Left cardiac atrium (tissue), 4 donors: ENCODE data around the gene PTPRN2. TPM values are rescaled to one million over a fixed set of nuclear protein-coding genes. Genes with fewer than 3 reads are reported as not detected.
A peak's percentile ranks its signal among the peaks of the same experiment; 100 is the strongest.

Source experiments
- ATAC-seq, 2 donors: fragments of 200-7000 bp; cut with Tn5 transposase; one replicate each; pipeline ENCODE4 v1.9.1; 2020; ENCODE audit warnings: mild to moderate bottlenecking in 2 of 2, moderate library complexity in 2 of 2
- DNase-seq: peaks from one replicate; pipeline ENCODE4 v3.0.0-alpha.2; 2020
- intact Hi-C, 2 donors: fragments of 100-400 bp; cut with DNase I; formaldehyde crosslinking; loops; one replicate each; pipeline versions ENCODE4 v1.14.1 to v1.15.1; 2022 to 2023
- total RNA-seq, 2 donors: library from RNA; stranded (reverse); fragmentation: NEBNext Ultra II Directional; extraction: Animal tissue kit (Norgen Biotek cat#: 25700); gene quantifications; one replicate each; pipeline ENCODE4 v1.2.1, GENCODE V29; 2021
- donor health status: DM: no; HTN: yes; CAD: no.
- donor health status: DM: no; HTN: yes; CAD: no; lungs with severe emphysema.
- donor health status: DM: yes; HTN: yes; CAD: no.
- donor health status: Dilated cardiomyopathy.

The PTPRN2 gene
- total RNA-seq, 2 donors from 2014 or later, result 1.9 to 2.3 TPM

- no peak for ATAC-seq
- peak; percentile 2 for DNase-seq
- intact Hi-C loops, result no loop called here
Observed at GRCh38 chr7:157538735-157539134, 1048.9 kb downstream of the PTPRN2 start.

- intact Hi-C loops, result no loop called here
- ATAC-seq (no peak), DNase-seq (peak; percentile 9)
Observed at GRCh38 chr7:157538321-157538720, 1049.3 kb downstream of the PTPRN2 start.

GRCh38 chr7:157537056-157537455 is 1050.6 kb downstream of the PTPRN2 start:
- DNase-seq, result peak; percentile 5
- intact Hi-C loops, result no loop called here
- ATAC-seq, result no peak

GRCh38 chr7:157532068-157532467 is 1055.6 kb downstream of the PTPRN2 start:
- intact Hi-C loops, result no loop called here
- DNase-seq (no peak), ATAC-seq (no peak)

GRCh38 chr7:157529768-157530560 is 1057.7 kb downstream of the PTPRN2 start:
- DNase-seq (peak; percentile 2), ATAC-seq (no peak)
- intact Hi-C loops, result no loop called here

- peak; percentile 14 for DNase-seq
- no peak for ATAC-seq
- intact Hi-C loops, result no loop called here
Observed at GRCh38 chr7:157528785-157529341, 1058.8 kb downstream of the PTPRN2 start.

- intact Hi-C loops, result no loop called here
- ATAC-seq, result no peak
- no peak for DNase-seq
Observed at GRCh38 chr7:157527686-157528085, 1059.9 kb downstream of the PTPRN2 start.

- intact Hi-C loops, result no loop called here
- no peak for DNase-seq
- no peak for ATAC-seq
Observed at GRCh38 chr7:157526913-157527634, 1060.5 kb downstream of the PTPRN2 start.

GRCh38 chr7:157526005-157526912 is 1061.4 kb downstream of the PTPRN2 start:
- no peak for DNase-seq
- no peak for ATAC-seq
- intact Hi-C loops, result no loop called here

- intact Hi-C loops, result no loop called here
- DNase-seq, result no peak
- no peak for ATAC-seq
Observed at GRCh38 chr7:157525491-157525915, 1062.1 kb downstream of the PTPRN2 start.

GRCh38 chr7:157524731-157525130 is 1062.9 kb downstream of the PTPRN2 start:
- intact Hi-C loops, result no loop called here
- DNase-seq, result no peak
- no peak for ATAC-seq

- intact Hi-C loops, result no loop called here
- ATAC-seq (no peak), DNase-seq (no peak)
Observed at GRCh38 chr7:157523766-157524421, 1063.7 kb downstream of the PTPRN2 start.

- intact Hi-C loops, result no loop called here
- ATAC-seq, result no peak
- no peak for DNase-seq
Observed at GRCh38 chr7:157523371-157523765, 1064.3 kb downstream of the PTPRN2 start.

GRCh38 chr7:157522954-157523353 is 1064.7 kb downstream of the PTPRN2 start:
- ATAC-seq, result no peak
- intact Hi-C loops, result no loop called here
- DNase-seq, result no peak

GRCh38 chr7:157522189-157522588 is 1065.4 kb downstream of the PTPRN2 start:
- intact Hi-C loops, result no loop called here
- no peak for DNase-seq
- ATAC-seq, result no peak

GRCh38 chr7:157521752-157522151 is 1065.9 kb downstream of the PTPRN2 start:
- no peak for DNase-seq

GRCh38 chr7:157521061-157521731 is 1066.4 kb downstream of the PTPRN2 start:
- intact Hi-C loops, result no loop called here
- ATAC-seq, result no peak
- DNase-seq, result no peak

More at GRCh38 chr7:157521752-157522151, 1065.9 kb downstream of the PTPRN2 start:
- intact Hi-C loops, result no loop called here
- no peak for ATAC-seq

- no peak for DNase-seq
- intact Hi-C loops, result no loop called here
- no peak for ATAC-seq
Observed at GRCh38 chr7:157520249-157520648, 1067.4 kb downstream of the PTPRN2 start.
